ENCODE measurements around the gene SKA2. TPM values are rescaled to one million over a fixed set of nuclear protein-coding genes. Genes with fewer than 3 reads are reported as not detected.

SKA2 gene
- total RNA-seq, 2 experiments from 2014 or later = 79.5 to 112 TPM

GRCh38 chr17:59175076-59175475 lies 20.1 kb upstream of the SKA2 start:
- DNase-seq (no peak), ATAC-seq (no peak)
- peaks cover 23% of the 10 kb centered on the region for H3K36me3 Mint-ChIP-seq (ENCODE audit: low read depth)
- intact Hi-C loops (cut with DNase I, micrococcal nuclease) = no loop called here
- POLR2A ChIA-PET = no interaction called here
- no peak overlapping the region for H3K27ac Mint-ChIP-seq
- no peaks in the 10 kb centered on the region for H3K27me3 Mint-ChIP-seq
- CTCF ChIA-PET = no interaction called here
- H3K4me1 Mint-ChIP-seq = no peaks in the 10 kb centered on the region
- no peak overlapping the region for H3K4me3 Mint-ChIP-seq
- H3K9me3 Mint-ChIP-seq (ENCODE audit: low read depth) = no peaks in the 10 kb centered on the region

GRCh38 chr17:59174671-59175070 lies 19.7 kb upstream of the SKA2 start:
- intact Hi-C loops (cut with DNase I, micrococcal nuclease) = no loop called here
- DNase-seq (no peak), ATAC-seq (no peak)
- Mint-ChIP-seq H3K36me3 (ENCODE audit: low read depth) (peaks cover 24% of the 10 kb centered on the region), H3K27ac (no peak overlapping the region), H3K27me3 (no peaks in the 10 kb centered on the region), H3K9me3 (ENCODE audit: low read depth) (no peaks in the 10 kb centered on the region), H3K4me1 (no peaks in the 10 kb centered on the region), H3K4me3 (no peak overlapping the region)
- ChIA-PET POLR2A (no interaction called here), CTCF (no interaction called here)

GRCh38 chr17:59172436-59173004 lies 17.5 kb upstream of the SKA2 start:
- Mint-ChIP-seq H3K27ac (no peak overlapping the region), H3K4me1 (peaks cover 4% of the 10 kb centered on the region), H3K9me3 (ENCODE audit: low read depth) (no peaks in the 10 kb centered on the region), H3K4me3 (no peak overlapping the region), H3K27me3 (no peaks in the 10 kb centered on the region), H3K36me3 (ENCODE audit: low read depth) (peaks cover 26% of the 10 kb centered on the region)
- intact Hi-C loops (cut with DNase I, micrococcal nuclease) = no loop called here
- DNase-seq (no peak), ATAC-seq (no peak)
- POLR2A ChIA-PET = interaction anchor here (0.6 to 1.2 kb wide), 2 partner anchors 17 to 1050 kb away, joined by 3 to 6 read pairs; partner anchors contain the start of genes PRR11 and SKA2
- CTCF ChIA-PET = no interaction called here

- ChIA-PET CTCF (no interaction called here), POLR2A (no interaction called here)
- ATAC-seq = peak; percentile 65
- Mint-ChIP-seq H3K4me1 (peaks cover 11% of the 10 kb centered on the region), H3K27ac (no peak overlapping the region), H3K36me3 (ENCODE audit: low read depth) (peaks cover 11% of the 10 kb centered on the region), H3K9me3 (ENCODE audit: low read depth) (no peaks in the 10 kb centered on the region), H3K4me3 (no peak overlapping the region), H3K27me3 (no peaks in the 10 kb centered on the region)
- intact Hi-C loops (cut with DNase I, micrococcal nuclease) = no loop called here
- DNase-seq = no peak
These were observed 12.6 kb upstream of the SKA2 start for GRCh38 chr17:59167571-59168001.

GRCh38 chr17:59165933-59166342 lies 11.0 kb upstream of the SKA2 start:
- POLR2A ChIA-PET = no interaction called here
- Mint-ChIP-seq H3K9me3 (ENCODE audit: low read depth) (no peaks in the 10 kb centered on the region), H3K27me3 (no peaks in the 10 kb centered on the region), H3K27ac (no peak overlapping the region), H3K4me3 (no peak overlapping the region), H3K36me3 (ENCODE audit: low read depth) (peaks cover 10% of the 10 kb centered on the region), H3K4me1 (peaks cover 11% of the 10 kb centered on the region)
- DNase-seq (peak; percentile 54), ATAC-seq (peak; percentile 78)
- intact Hi-C loops (cut with DNase I, micrococcal nuclease) = no loop called here
- CTCF ChIA-PET = interaction anchor here (0.7 to 1.0 kb wide), 2 partner anchors 11 to 75 kb away, joined by 3 to 4 read pairs; partner anchors contain the start of gene SKA2

- H3K4me3 Mint-ChIP-seq = no peak overlapping the region
- no peaks in the 10 kb centered on the region for H3K27me3 Mint-ChIP-seq
- DNase-seq = no peak
- POLR2A ChIA-PET = no interaction called here
- H3K36me3 Mint-ChIP-seq (ENCODE audit: low read depth) = peaks cover 4% of the 10 kb centered on the region
- H3K9me3 Mint-ChIP-seq (ENCODE audit: low read depth) = no peaks in the 10 kb centered on the region
- peaks cover 16% of the 10 kb centered on the region for H3K4me1 Mint-ChIP-seq
- intact Hi-C loops (cut with DNase I, micrococcal nuclease) = no loop called here
- H3K27ac Mint-ChIP-seq = no peak overlapping the region
- ATAC-seq = no peak
- CTCF ChIA-PET = interaction anchor here (1.1 to 1.9 kb wide), 3 partner anchors 9 to 466 kb away, joined by 3 to 8 read pairs (median 4); no protein-coding TSS in a partner anchor
These were observed 6.5 kb upstream of the SKA2 start for GRCh38 chr17:59161477-59161876.

GRCh38 chr17:59160157-59161025 lies 5.4 kb upstream of the SKA2 start:
- DNase-seq (no peak), ATAC-seq (no peak)
- Mint-ChIP-seq H3K36me3 (ENCODE audit: low read depth) (peaks cover 4% of the 10 kb centered on the region), H3K27me3 (no peaks in the 10 kb centered on the region), H3K4me3 (no peak overlapping the region), H3K27ac (no peak overlapping the region), H3K9me3 (ENCODE audit: low read depth) (no peaks in the 10 kb centered on the region), H3K4me1 (peaks cover 14% of the 10 kb centered on the region)
- intact Hi-C loops (cut with DNase I, micrococcal nuclease) = no loop called here
- POLR2A ChIA-PET = no interaction called here
- CTCF ChIA-PET = interaction anchor here (1.9 kb wide), 1 partner anchor 8 kb away, joined by 8 read pairs; no protein-coding TSS in a partner anchor

- peaks cover 6% of the 10 kb centered on the region for H3K36me3 Mint-ChIP-seq (ENCODE audit: low read depth)
- ATAC-seq (peak; percentile 89), DNase-seq (peak; percentile 96)
- no peak within 1 kb of the TSS for H3K27ac Mint-ChIP-seq
- peaks cover 37% of the 10 kb centered on the region for H3K4me1 Mint-ChIP-seq
- no peaks in the 10 kb centered on the region for H3K27me3 Mint-ChIP-seq
- POLR2A ChIA-PET = interaction anchor here (0.5 to 2.4 kb wide), 14 partner anchors 9 to 785 kb away, joined by 3 to 27 read pairs (median 3); partner anchors contain the start of genes CLTC, GDPD1, SMG8 and TRIM37
- no peak within 1 kb of the TSS for H3K4me3 Mint-ChIP-seq
- CTCF ChIA-PET = interaction anchor here (0.6 to 1.9 kb wide), 7 partner anchors 8 to 575 kb away, joined by 3 to 8 read pairs (median 4); partner anchors contain the start of genes DHX40, GDPD1 and TRIM37
- intact Hi-C loops (cut with DNase I, micrococcal nuclease) = loop anchor here (1.0 to 10.0 kb wide), 19 partner anchors 48 to 1237 kb away; partner anchors contain the start of genes DHX40 (in 2 of the 2), GDPD1 (in 2 of the 2), CLTC (in 1 of the 2) and PTRH2 (in 1 of the 2)
- no peaks in the 10 kb centered on the region for H3K9me3 Mint-ChIP-seq (ENCODE audit: low read depth)
These were observed 622 bp upstream of the SKA2 start, which contains the start of gene PRR11 for GRCh38 chr17:59155439-59156177. Gene PRR11 (plus strand): TSS chr17:59155746. CDS start chr17:59169753, 14,007 bp downstream.

GRCh38 chr17:59154292-59154720 lies 680 bp downstream of the SKA2 start:
- POLR2A ChIA-PET = interaction anchor here (1.1 to 2.4 kb wide), 6 partner anchors 19 to 811 kb away, joined by 3 to 27 read pairs (median 8); partner anchors contain the start of genes GDPD1, SMG8 and TRIM37
- DNase-seq (peak; percentile 62), ATAC-seq (no peak)
- Mint-ChIP-seq H3K4me3 (no peak overlapping the region), H3K4me1 (peaks cover 41% of the 10 kb centered on the region), H3K9me3 (ENCODE audit: low read depth) (no peaks in the 10 kb centered on the region), H3K36me3 (ENCODE audit: low read depth) (peaks cover 6% of the 10 kb centered on the region), H3K27ac (no peak overlapping the region), H3K27me3 (no peaks in the 10 kb centered on the region)
- intact Hi-C loops (cut with DNase I, micrococcal nuclease) = loop anchor here (1.0 to 10.0 kb wide), 7 partner anchors 56 to 1148 kb away; partner anchors contain the start of genes DHX40 (in 1 of the 2), GDPD1 (in 1 of the 2), PTRH2 (in 1 of the 2) and SMG8 (in 1 of the 2)
- CTCF ChIA-PET = interaction anchor here (0.6 to 1.9 kb wide), 3 partner anchors 9 to 17 kb away, joined by 3 to 8 read pairs (median 4); no protein-coding TSS in a partner anchor

- DNase-seq (no peak), ATAC-seq (no peak)
- H3K4me3 Mint-ChIP-seq = no peak overlapping the region
- H3K36me3 Mint-ChIP-seq (ENCODE audit: low read depth) = peaks cover 10% of the 10 kb centered on the region
- ChIA-PET POLR2A (interaction anchor here (1.1 kb wide), 1 partner anchor 812 kb away, joined by 6 read pairs; no protein-coding TSS in a partner anchor), CTCF (interaction anchor here (2.1 kb wide), 1 partner anchor 8 kb away, joined by 8 read pairs; no protein-coding TSS in a partner anchor)
- peaks cover 42% of the 10 kb centered on the region for H3K4me1 Mint-ChIP-seq
- no peaks in the 10 kb centered on the region for H3K9me3 Mint-ChIP-seq (ENCODE audit: low read depth)
- intact Hi-C loops (cut with DNase I, micrococcal nuclease) = loop anchor here (10.0 kb wide), 2 partner anchors 412 to 818 kb away; partner anchors contain the start of gene DHX40 (in 1 of the 2)
- H3K27me3 Mint-ChIP-seq = no peaks in the 10 kb centered on the region
- no peak overlapping the region for H3K27ac Mint-ChIP-seq
These were observed 2.1 kb downstream of the SKA2 start for GRCh38 chr17:59152925-59153324.
